H1 (cell line): Measurements from ENCODE around the gene ARHGAP11B.
"Not testable (repeated sequence)": the region's sequence is repeated elsewhere in the genome, so short reads cannot be mapped to it uniquely, and the experiment has no call there.

Experiments used
- CTCF ChIA-PET: fragments of 300-600 bp; sonication (Branson Sonifier 250); formaldehyde crosslinking; loops from one replicate; lab custom pipeline; 2021; ENCODE audit not compliant: partially characterized antibody; lab: Charles Lee
- POLR2A ChIA-PET: fragments of 300-600 bp; sonication (Branson Sonifier 250); formaldehyde crosslinking; loops from one replicate; lab custom pipeline; 2021; ENCODE audit warnings: inconsistent platforms; ENCODE audit not compliant: partially characterized antibody; lab: Charles Lee
- DNase-seq, 2 experiments: peaks; one replicate each; pipeline versions ENCODE4 v3.0.0 to v3.0.0-alpha.2; 2010 to 2022; ENCODE audit warnings: low spot score in 2 of 2, low read depth in 1 of 2, mixed read lengths in 1 of 2
- FAIRE-seq: peaks from 2 replicates; lab custom pipeline; 2011; peaks lifted over from hg19 to GRCh38; lab: Jason Lieb, UNC
- H2AFZ ChIP-seq: 2 replicates; pipeline ENCODE4 v1.8.1; 2012; ENCODE audit warnings: low read length, inconsistent platforms
- H2AK5ac ChIP-seq: 2 replicates; pipeline ENCODE4 v1.6.1; 2013; ENCODE audit warnings: low read depth, low read length
- H2BK120ac ChIP-seq: replicated peaks from 2 replicates; pipeline ENCODE3; 2013; ENCODE audit warnings: low read depth, low read length, inconsistent platforms
- H2BK12ac ChIP-seq: 2 replicates; pipeline ENCODE4 v1.6.1; 2013; ENCODE audit warnings: low read depth, low read length
- H2BK15ac ChIP-seq: 2 replicates; pipeline ENCODE4 v1.6.1; 2013; ENCODE audit warnings: low read length
- H2BK20ac ChIP-seq: 2 replicates; pipeline ENCODE4 v1.6.1; 2013; ENCODE audit warnings: low read length
- H2BK5ac ChIP-seq: 2 replicates; pipeline ENCODE4 v1.6.1; 2013; ENCODE audit warnings: low read depth, low read length
- H3K14ac ChIP-seq: 2 replicates; pipeline ENCODE4 v1.6.1; 2013; ENCODE audit warnings: inconsistent platforms; ENCODE audit not compliant: insufficient read length
- H3K18ac ChIP-seq: 2 replicates; pipeline ENCODE4 v1.6.1; 2013; ENCODE audit warnings: low read length; ENCODE audit errors: extremely low read depth
- H3K23ac ChIP-seq: 2 replicates; pipeline ENCODE4 v1.6.1; 2013; ENCODE audit warnings: inconsistent platforms; ENCODE audit not compliant: insufficient read length
- H3K23me2 ChIP-seq: 2 replicates; pipeline ENCODE4 v1.6.1; 2013; ENCODE audit warnings: low read depth, low read length
- H3K27ac ChIP-seq: 2 replicates; pipeline ENCODE4 v1.6.1; 2011; ENCODE audit warnings: low read depth, low read length, inconsistent platforms
- H3K27me3 ChIP-seq, 4 experiments: replicated peaks in 1 of 4; 1 replicate in 1 of 4; 2 replicates in 3 of 4; pipeline versions ENCODE4 v1.6.1 to v1.8.1; 2011 to 2013; ENCODE audit warnings: low read length in 3 of 4, mild to moderate bottlenecking in 3 of 4, inconsistent platforms in 2 of 4, mixed read lengths in 2 of 4, moderate library complexity in 1 of 4; ENCODE audit not compliant: control insufficient read depth in 3 of 4, insufficient read depth in 3 of 4; ENCODE audit errors: extremely low read depth in 1 of 4
- H3K36me3 ChIP-seq, 4 experiments: 2 replicates each; pipeline versions ENCODE4 v1.6.1 to v1.8.1; 2011 to 2013; ENCODE audit warnings: mild to moderate bottlenecking in 4 of 4, low read length in 3 of 4, moderate library complexity in 2 of 4, control low read depth in 1 of 4, inconsistent platforms in 1 of 4; ENCODE audit not compliant: insufficient read depth in 4 of 4, control insufficient read depth in 2 of 4
- H3K4ac ChIP-seq: replicated peaks from 2 replicates; pipeline ENCODE3; 2013; ENCODE audit warnings: low read length, low read depth, mixed read lengths, inconsistent platforms; ENCODE audit not compliant: insufficient read length
- H3K4me1 ChIP-seq, 4 experiments: replicated peaks in 1 of 4; 1 replicate in 1 of 4; 2 replicates in 3 of 4; pipeline versions ENCODE4 v1.6.1 to v1.8.1; 2011 to 2013; ENCODE audit warnings: low read length in 3 of 4, inconsistent platforms in 2 of 4, mixed read lengths in 1 of 4; ENCODE audit not compliant: insufficient read depth in 4 of 4, control insufficient read depth in 3 of 4
- H3K4me2 ChIP-seq, 2 experiments: 2 replicates each; pipeline versions ENCODE4 v1.6.1 to v1.8.1; 2011 to 2013; ENCODE audit warnings: low read depth in 2 of 2, low read length in 2 of 2, control low read depth in 1 of 2, inconsistent platforms in 1 of 2, mild to moderate bottlenecking in 1 of 2; ENCODE audit not compliant: insufficient read depth in 1 of 2
- H3K4me3 ChIP-seq, 4 experiments: fragments of 200-600, 300-600 bp in 1 of 4; sonication (generic), shearing (Covaris generic), sonication (Bioruptor Twin) in 1 of 4; 2 replicates each; pipeline versions ENCODE4 v1.5.1 to v1.8.1; 2011 to 2016; ENCODE audit warnings: low read length in 4 of 4, low read depth in 3 of 4, control low read depth in 2 of 4, inconsistent platforms in 2 of 4, mild to moderate bottlenecking in 2 of 4, mixed read lengths in 1 of 4, moderate library complexity in 1 of 4; ENCODE audit not compliant: insufficient read depth in 2 of 4; ENCODE audit errors: extremely low read depth in 1 of 4
- H3K56ac ChIP-seq: replicated peaks from 2 replicates; pipeline ENCODE3; 2013; ENCODE audit warnings: low read depth, mild to moderate bottlenecking, mixed read lengths, low read length, inconsistent platforms; ENCODE audit not compliant: insufficient read length
- H3K79me1 ChIP-seq: 2 replicates; pipeline ENCODE4 v1.6.1; 2013; ENCODE audit warnings: low read depth, low read length, control low read depth
- H3K79me2 ChIP-seq, 2 experiments: 2 replicates each; pipeline versions ENCODE4 v1.6.1 to v1.8.1; 2012 to 2013; ENCODE audit warnings: low read length in 2 of 2, mild to moderate bottlenecking in 2 of 2, inconsistent platforms in 1 of 2; ENCODE audit not compliant: insufficient read depth in 2 of 2, control insufficient read depth in 1 of 2
- H3K9ac ChIP-seq, 4 experiments: replicated peaks in 1 of 4; 1 replicate in 1 of 4; 2 replicates in 3 of 4; pipeline versions ENCODE4 v1.6.1 to v1.8.1; 2011 to 2013; ENCODE audit warnings: low read depth in 3 of 4, low read length in 3 of 4, control low read depth in 2 of 4, mild to moderate bottlenecking in 2 of 4, moderate library complexity in 2 of 4, inconsistent platforms in 1 of 4; ENCODE audit errors: extremely low read depth in 1 of 4
- H3K9me3 ChIP-seq, 2 experiments: 2 replicates each; pipeline versions ENCODE4 v1.6.1 to v1.8.1; 2012 to 2013; ENCODE audit warnings: mild to moderate bottlenecking in 2 of 2, moderate library complexity in 2 of 2, control low read depth in 1 of 2, inconsistent platforms in 1 of 2, low read depth in 1 of 2, low read length in 1 of 2, mixed read lengths in 1 of 2; ENCODE audit not compliant: insufficient read depth in 2 of 2
- H4K20me1 ChIP-seq, 2 experiments: replicated peaks in 1 of 2; 2 replicates each; pipeline versions ENCODE3 to v1.8.1; 2011 to 2013; ENCODE audit warnings: inconsistent platforms in 2 of 2, low read length in 2 of 2, mild to moderate bottlenecking in 1 of 2; ENCODE audit not compliant: insufficient read depth in 2 of 2, control insufficient read depth in 1 of 2
- H4K5ac ChIP-seq: 2 replicates; pipeline ENCODE4 v1.6.1; 2013; ENCODE audit warnings: low read length, low read depth, mixed read lengths, inconsistent platforms; ENCODE audit not compliant: insufficient read length
- H4K8ac ChIP-seq: 2 replicates; pipeline ENCODE4 v1.8.0; 2013; ENCODE audit warnings: mild to moderate bottlenecking, moderate library complexity, low read length, inconsistent platforms; ENCODE audit not compliant: insufficient read depth; ENCODE audit errors: extremely low read depth
- H4K91ac ChIP-seq: replicated peaks from 2 replicates; pipeline ENCODE3; 2013; ENCODE audit warnings: low read length, mixed read lengths, inconsistent platforms; ENCODE audit not compliant: insufficient read length
- SIN3A ChIP-seq, 2 experiments: IDR thresholded peaks in 1 of 2; conservative IDR thresholded peaks in 1 of 2; 2 replicates each; pipeline ENCODE4 v1.6.1; 2011 to 2012; ENCODE audit warnings: low read length in 2 of 2, improper control_type of control experiment in 1 of 2, low read depth in 1 of 2, mild to moderate bottlenecking in 1 of 2
- SP4 ChIP-seq: IDR thresholded peaks from 2 replicates; pipeline ENCODE4 v1.6.1; 2012; ENCODE audit warnings: low read length, inconsistent platforms
- WGBS, 2 experiments: shearing (Covaris generic) in 1 of 2; methylation state at CpG; one replicate each; pipeline versions ENCODE4 v1.1.6 to v1.1.7; 2013 to 2015; ENCODE audit warnings: low lambda C conversion rate in 2 of 2, mixed read lengths in 2 of 2, inconsistent platforms in 1 of 2, low coverage in 1 of 2, missing lambda C conversion rate in 1 of 2; ENCODE audit not compliant: insufficient replicate concordance in 2 of 2, insufficient coverage in 1 of 2, insufficient read length in 1 of 2; ENCODE audit errors: extremely low coverage in 1 of 2, missing lambda C conversion rate in 1 of 2; 5-methylcytosine and 5-hydroxymethylcytosine counted together
- long read RNA-seq, 2 experiments: library from RNA in 1 of 2; library from capped mRNA in 1 of 2; stranded (forward); transcript quantifications; one replicate each; pipeline ENCODE4 v2.0.0, GENCODE V29; 2021; ENCODE audit warnings: inconsistent platforms in 1 of 2

The ARHGAP11B gene
- long read RNA-seq, experiment 1 = 0 reads
- long read RNA-seq, experiment 2, partial matches to known transcripts = 2 of 10 reads
- long read RNA-seq, experiment 2, other reads (novel, unspliced or antisense) = 8 of 10 reads

DNA sequence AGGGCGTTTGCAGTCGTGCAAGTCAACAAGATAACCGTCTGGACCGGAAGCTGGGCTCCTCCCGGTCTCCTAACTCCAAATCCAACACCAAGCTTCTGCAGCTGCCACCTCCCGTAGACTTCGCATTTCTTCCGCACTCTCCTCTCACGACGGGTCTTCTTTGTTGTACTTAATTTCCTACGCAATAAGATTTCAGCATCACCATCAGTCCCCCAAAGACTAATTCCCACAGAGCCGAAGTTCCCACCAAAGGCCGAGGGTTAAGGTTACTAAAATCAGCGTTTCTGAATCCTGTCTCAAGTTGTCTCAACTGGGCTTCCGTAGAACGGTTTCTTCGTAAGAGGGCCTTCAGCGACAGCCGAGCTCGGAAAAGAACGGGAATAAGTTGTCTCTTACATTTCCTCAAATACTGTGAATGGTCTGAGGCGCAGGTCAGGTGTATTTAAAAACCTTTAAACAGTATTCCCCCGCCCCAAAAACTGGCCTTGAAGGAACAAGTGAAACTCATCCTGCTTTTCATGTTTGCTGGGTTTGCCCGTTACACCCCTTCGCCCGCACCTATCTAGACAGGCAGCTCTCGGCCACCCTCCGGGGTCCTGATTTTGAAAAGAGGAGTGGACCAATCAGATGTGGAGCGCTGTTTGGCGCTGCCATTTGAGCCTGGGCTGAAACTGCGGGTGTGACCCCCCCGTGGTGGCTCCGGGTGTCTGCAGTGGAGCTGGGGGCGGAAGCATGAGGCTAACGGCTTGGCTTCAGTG, at the start of gene ARHGAP11B:
Gene ARHGAP11B (plus strand): TSS at position 693 of the 758 bp plus-strand sequence.
- H3K79me1 ChIP-seq, FAIRE-seq, POLR2A ChIA-PET, H2BK120ac ChIP-seq, H4K20me1 ChIP-seq, CTCF ChIA-PET, H2BK15ac ChIP-seq, H3K56ac ChIP-seq, H3K23me2 ChIP-seq, H2BK12ac ChIP-seq, H3K4me1 ChIP-seq, H3K23ac ChIP-seq, H2BK20ac ChIP-seq, H3K4ac ChIP-seq, H4K91ac ChIP-seq, H2AK5ac ChIP-seq, H3K36me3 ChIP-seq, H3K27me3 ChIP-seq, H3K9me3 ChIP-seq, H3K18ac ChIP-seq, H4K8ac ChIP-seq, H3K14ac ChIP-seq: not testable (repeated sequence)
- Histone ChIP-seq H2BK5ac (peak within 1 kb of the TSS; percentile 66; the same call in 1 of the 2 replicates), H3K4me3 (peak within 1 kb of the TSS; percentile 73 to 95 (median 79)), H3K27ac (peak within 1 kb of the TSS; percentile 73; the same call in 1 of the 2 replicates), H2AFZ (peak within 1 kb of the TSS; percentile 42; the same call in 1 of the 2 replicates), H3K79me2 (peaks cover 0 to 41% of the 10 kb centered on the region in 2 experiments; a peak in 3 of 4 replicates), H3K4me2 (peak within 1 kb of the TSS; percentile 60 to 68), H4K5ac (peak within 1 kb of the TSS; percentile 60), H3K9ac (peak within 1 kb of the TSS; percentile 34 to 93 (median 70))
- peak; percentile 97 for TF ChIP-seq SP4
- TF ChIP-seq SIN3A (conservative IDR thresholded peaks at IDR 0.05 in 1 of 2, IDR thresholded peaks at IDR 0.05 in 1 of 2; ENCODE audit: low read depth in 1 of 2, low read length in 2 of 2) = 0 out of 4 replicates have a peak, but pooled peaks of 1 of the 2 experiments have one; percentile 11
- peak; percentile 78 to 94 for DNase-seq
- WGBS, 2 experiments = 0% methylated on average over 34 of the region's 35 CpGs; no CpG with 5 or more reads in 1 of the 2 experiments
